HepG2 (cell line): ENCODE data around the gene PKP4.

Experiments
- BHLHE40 ChIP-seq: IDR thresholded peaks from 2 replicates; pipeline ENCODE4 v1.6.1; 2011; ENCODE audit warnings: low read length, improper control_type of control experiment
- CEBPB ChIP-seq: IDR thresholded peaks from 2 replicates; pipeline ENCODE4 v1.6.1; 2011; ENCODE audit warnings: low read depth, low read length, improper control_type of control experiment, borderline replicate concordance
- JARID2 ChIP-seq: sonication (generic); formaldehyde crosslinking; IDR thresholded peaks from 2 replicates; pipeline ENCODE4 v1.8.1; 2023; ENCODE audit warnings: missing genetic modification reagents, inconsistent platforms; ENCODE audit not compliant: insufficient replicate concordance
- RNF219 ChIP-seq: sonication (generic); formaldehyde crosslinking; IDR thresholded peaks from 2 replicates; pipeline ENCODE4 v1.5.0; 2020; ENCODE audit warnings: mild to moderate bottlenecking, missing genetic modification reagents
- TOE1 ChIP-seq: sonication (generic); formaldehyde crosslinking; IDR thresholded peaks from 2 replicates; pipeline ENCODE4 v1.4.0; 2020; ENCODE audit warnings: mild to moderate bottlenecking, missing genetic modification reagents
- ZNF780A ChIP-seq: sonication (generic); formaldehyde crosslinking; IDR thresholded peaks from 2 replicates; pipeline ENCODE4 v1.8.0; 2022; ENCODE audit warnings: mild to moderate bottlenecking, missing genetic modification reagents, moderate library complexity

- TF ChIP-seq RNF219 (CRISPR knock-in tag) (no peak), ZNF780A (CRISPR knock-in tag) (no peak), TOE1 (no peak), JARID2 (CRISPR knock-in tag) (no peak), BHLHE40 (no peak), CEBPB (no peak)
These were observed 246.0 kb downstream of the PKP4 start for GRCh38 chr2:158702740-158703139.
